Measurements from ENCODE around the gene CNTNAP2. TPM values are rescaled to one million over a fixed set of nuclear protein-coding genes. Genes with fewer than 3 reads are reported as not detected.

Gene CNTNAP2
- total RNA-seq, 1 experiment from 2014 or later: 42.5 TPM

- no TSS peak for BruUV-seq (replicated peaks)
- Histone ChIP-seq H3K4me1 (no peaks in the 10 kb centered on the region), H3K4me3 (ENCODE audit: low read depth, low read length) (no peak overlapping the region), H3K27me3 (replicated peaks; ENCODE audit: control insufficient read depth, insufficient read depth, low read length) (no peaks in the 10 kb centered on the region), H3K9me3 (no peaks in the 10 kb centered on the region), H3K36me3 (ENCODE audit: control insufficient read depth, insufficient read depth, low read length) (no peaks in the 10 kb centered on the region)
- Mint-ChIP-seq H3K27me3 (ENCODE audit: insufficient read depth, unreplicated experiment) (no peaks in the 10 kb centered on the region), H3K4me3 (ENCODE audit: unreplicated experiment) (no peak overlapping the region), H3K9me3 (ENCODE audit: unreplicated experiment) (no peaks in the 10 kb centered on the region), H3K4me1 (ENCODE audit: low read depth, unreplicated experiment) (peaks cover 6% of the 10 kb centered on the region), H3K36me3 (ENCODE audit: insufficient read depth, unreplicated experiment) (no peaks in the 10 kb centered on the region), H3K27ac (ENCODE audit: unreplicated experiment) (no peak overlapping the region)
- ChIA-PET CTCF (no interaction called here), POLR2A (no interaction called here)
- TF ChIP-seq, protein P1, sequence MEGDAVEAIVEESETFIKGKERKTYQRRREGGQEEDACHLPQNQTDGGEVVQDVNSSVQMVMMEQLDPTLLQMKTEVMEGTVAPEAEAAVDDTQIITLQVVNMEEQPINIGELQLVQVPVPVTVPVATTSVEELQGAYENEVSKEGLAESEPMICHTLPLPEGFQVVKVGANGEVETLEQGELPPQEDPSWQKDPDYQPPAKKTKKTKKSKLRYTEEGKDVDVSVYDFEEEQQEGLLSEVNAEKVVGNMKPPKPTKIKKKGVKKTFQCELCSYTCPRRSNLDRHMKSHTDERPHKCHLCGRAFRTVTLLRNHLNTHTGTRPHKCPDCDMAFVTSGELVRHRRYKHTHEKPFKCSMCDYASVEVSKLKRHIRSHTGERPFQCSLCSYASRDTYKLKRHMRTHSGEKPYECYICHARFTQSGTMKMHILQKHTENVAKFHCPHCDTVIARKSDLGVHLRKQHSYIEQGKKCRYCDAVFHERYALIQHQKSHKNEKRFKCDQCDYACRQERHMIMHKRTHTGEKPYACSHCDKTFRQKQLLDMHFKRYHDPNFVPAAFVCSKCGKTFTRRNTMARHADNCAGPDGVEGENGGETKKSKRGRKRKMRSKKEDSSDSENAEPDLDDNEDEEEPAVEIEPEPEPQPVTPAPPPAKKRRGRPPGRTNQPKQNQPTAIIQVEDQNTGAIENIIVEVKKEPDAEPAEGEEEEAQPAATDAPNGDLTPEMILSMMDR (IDR thresholded peaks at IDR 0.05; ENCODE audit: insufficient read depth in 1 of 2, low read depth in 1 of 2, low read length in 1 of 2, severe bottlenecking in 1 of 2, unreplicated experiment in 1 of 2): no peak
- no peak for DNase-seq
- intact Hi-C loops (cut with micrococcal nuclease; ENCODE audit: unreplicated experiment): no loop called here
Observed at GRCh38 chr7:146636581-146636980, 520.0 kb downstream of the CNTNAP2 start.

- CTCF ChIA-PET: no interaction called here
- TF ChIP-seq, protein P1 (IDR thresholded peaks at IDR 0.05; ENCODE audit: insufficient read depth in 1 of 2, low read depth in 1 of 2, low read length in 1 of 2, severe bottlenecking in 1 of 2, unreplicated experiment in 1 of 2): no peak
- Histone ChIP-seq H3K4me3 (ENCODE audit: low read depth, low read length) (no peak overlapping the region), H3K4me1 (no peaks in the 10 kb centered on the region), H3K9me3 (no peaks in the 10 kb centered on the region), H3K27me3 (replicated peaks; ENCODE audit: control insufficient read depth, insufficient read depth, low read length) (no peaks in the 10 kb centered on the region), H3K36me3 (ENCODE audit: control insufficient read depth, insufficient read depth, low read length) (no peaks in the 10 kb centered on the region)
- Mint-ChIP-seq H3K4me3 (ENCODE audit: unreplicated experiment) (no peak overlapping the region), H3K27ac (ENCODE audit: unreplicated experiment) (no peak overlapping the region), H3K36me3 (ENCODE audit: insufficient read depth, unreplicated experiment) (no peaks in the 10 kb centered on the region), H3K27me3 (ENCODE audit: insufficient read depth, unreplicated experiment) (no peaks in the 10 kb centered on the region), H3K9me3 (ENCODE audit: unreplicated experiment) (no peaks in the 10 kb centered on the region), H3K4me1 (ENCODE audit: low read depth, unreplicated experiment) (peaks cover 6% of the 10 kb centered on the region)
- BruUV-seq (replicated peaks): no TSS peak
- POLR2A ChIA-PET: no interaction called here
- no peak for DNase-seq
- intact Hi-C loops (cut with micrococcal nuclease; ENCODE audit: unreplicated experiment): no loop called here
Observed at GRCh38 chr7:146639291-146639690, 522.7 kb downstream of the CNTNAP2 start.

GRCh38 chr7:146641491-146641890 is 524.9 kb downstream of the CNTNAP2 start:
- BruUV-seq (replicated peaks): no TSS peak
- no peaks in the 10 kb centered on the region for H3K27me3 ChIP-seq (replicated peaks; ENCODE audit: control insufficient read depth, insufficient read depth, low read length)
- H3K36me3 ChIP-seq (ENCODE audit: control insufficient read depth, insufficient read depth, low read length): no peaks in the 10 kb centered on the region
- H3K4me1 Mint-ChIP-seq (ENCODE audit: low read depth, unreplicated experiment): no peaks in the 10 kb centered on the region
- no peaks in the 10 kb centered on the region for H3K9me3 Mint-ChIP-seq (ENCODE audit: unreplicated experiment)
- no peak overlapping the region for H3K4me3 ChIP-seq (ENCODE audit: low read depth, low read length)
- DNase-seq: no peak
- intact Hi-C loops (cut with micrococcal nuclease; ENCODE audit: unreplicated experiment): no loop called here
- CTCF ChIA-PET: no interaction called here
- no peaks in the 10 kb centered on the region for H3K4me1 ChIP-seq
- no peak overlapping the region for H3K27ac Mint-ChIP-seq (ENCODE audit: unreplicated experiment)
- no peaks in the 10 kb centered on the region for H3K36me3 Mint-ChIP-seq (ENCODE audit: insufficient read depth, unreplicated experiment)
- TF ChIP-seq, protein P1 (IDR thresholded peaks at IDR 0.05; ENCODE audit: insufficient read depth in 1 of 2, low read depth in 1 of 2, low read length in 1 of 2, severe bottlenecking in 1 of 2, unreplicated experiment in 1 of 2): no peak
- H3K9me3 ChIP-seq: no peaks in the 10 kb centered on the region
- no peak overlapping the region for H3K4me3 Mint-ChIP-seq (ENCODE audit: unreplicated experiment)
- H3K27me3 Mint-ChIP-seq (ENCODE audit: insufficient read depth, unreplicated experiment): no peaks in the 10 kb centered on the region
- POLR2A ChIA-PET: no interaction called here

Measured in Caco-2 (cell line).